ENCODE results near the gene KCNH8.

Gene KCNH8

GRCh38 chr3:19254784-19255338 is 106.6 kb downstream of the KCNH8 start:
- no peak for DNase-seq

GRCh38 chr3:19256313-19256712 is 108.0 kb downstream of the KCNH8 start:
- DNase-seq, result no peak

GRCh38 chr3:19263606-19264005 is 115.3 kb downstream of the KCNH8 start:
- DNase-seq, result no peak

- DNase-seq, result no peak
Observed at GRCh38 chr3:19264424-19264823, 116.1 kb downstream of the KCNH8 start.

GRCh38 chr3:19267040-19267439 is 118.7 kb downstream of the KCNH8 start:
- no peak for DNase-seq

DNA sequence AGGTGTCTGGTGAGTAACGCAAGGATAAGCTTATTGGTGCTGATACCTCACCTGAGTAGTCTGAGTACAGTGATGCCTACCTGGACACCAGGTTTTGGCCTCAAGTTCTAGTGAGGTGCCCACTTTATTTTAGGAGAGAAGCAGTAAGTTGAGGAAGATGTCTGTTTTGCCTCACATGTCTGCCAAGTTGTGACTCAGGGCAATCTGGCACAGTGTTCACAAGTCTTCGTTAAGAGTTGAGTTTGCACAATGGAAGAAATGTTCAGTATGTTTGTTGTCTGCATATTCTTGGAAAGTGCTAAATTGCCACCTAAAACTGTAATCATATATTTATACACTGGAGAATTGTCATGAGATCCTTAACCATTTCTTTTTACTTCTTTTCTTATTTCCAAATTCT is 122.2 kb downstream of the KCNH8 start:
- no peak for DNase-seq

DNA sequence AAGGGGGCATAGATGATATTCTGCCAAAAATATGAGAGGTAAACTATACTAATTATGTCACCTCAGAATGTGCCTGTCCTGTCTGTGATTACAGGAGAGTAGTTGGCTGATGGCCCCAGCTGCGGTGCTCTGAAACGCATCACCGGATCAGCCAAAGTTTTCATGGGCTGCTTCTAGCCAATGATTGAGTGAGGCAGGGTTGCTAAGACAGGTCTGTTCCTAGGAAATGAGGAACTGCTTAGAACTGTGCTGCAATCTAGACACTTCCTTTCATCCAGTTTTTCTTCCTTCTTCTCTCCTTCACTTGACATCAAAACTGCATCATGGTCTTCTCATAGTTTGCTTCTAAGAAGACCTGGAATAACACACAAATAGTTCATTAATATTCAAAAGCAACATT is 124.0 kb downstream of the KCNH8 start:
- no peak for DNase-seq

- DNase-seq, result no peak
Observed at GRCh38 chr3:19273091-19273490, 124.8 kb downstream of the KCNH8 start.

DNA sequence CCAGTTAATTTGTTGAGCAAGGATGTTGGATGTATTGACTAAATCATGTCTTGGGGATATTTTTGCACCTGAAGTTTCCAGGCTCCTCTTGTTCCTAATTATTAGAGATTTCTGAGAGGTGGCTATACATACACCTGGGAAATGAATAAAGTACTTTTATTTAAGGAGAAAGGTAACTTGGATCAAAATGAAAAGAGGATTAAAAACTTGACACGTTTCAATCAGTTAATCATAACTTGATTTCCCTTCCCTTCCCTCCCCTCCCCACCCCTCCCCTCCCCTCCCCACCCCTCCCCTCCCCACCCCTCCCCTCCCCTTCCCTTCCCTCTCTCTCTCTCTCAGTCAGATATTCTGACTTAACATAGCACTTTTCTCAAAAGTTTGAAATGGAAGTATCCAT is 126.3 kb downstream of the KCNH8 start:
- no peak for DNase-seq

GRCh38 chr3:19284974-19285373 is 136.7 kb downstream of the KCNH8 start:
- no peak for DNase-seq

- DNase-seq, result no peak
Observed at GRCh38 chr3:19293295-19293694, 145.0 kb downstream of the KCNH8 start.

DNA sequence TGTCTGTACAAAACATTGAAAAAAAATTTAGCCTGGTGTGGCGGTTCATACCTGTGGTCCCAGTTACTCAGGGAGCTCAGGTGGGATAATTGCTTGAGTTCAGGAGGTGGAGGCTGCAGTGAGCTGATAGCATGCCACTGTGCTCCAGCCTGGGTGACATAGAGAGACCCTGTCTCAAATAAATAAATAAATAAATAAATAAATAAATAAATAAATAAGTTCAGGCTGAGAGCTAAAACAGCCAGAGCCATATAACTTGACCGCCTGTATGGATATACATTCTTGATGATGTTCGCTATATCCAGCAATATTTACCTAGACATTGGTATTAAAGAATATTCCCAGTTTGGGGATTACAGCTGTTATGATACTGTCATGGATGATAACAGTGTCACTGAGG is 146.9 kb downstream of the KCNH8 start:
- DNase-seq, result no peak

GRCh38 chr3:19331931-19332330 is 183.6 kb downstream of the KCNH8 start:
- DNase-seq, result no peak

GRCh38 chr3:19334120-19334519 is 185.8 kb downstream of the KCNH8 start:
- DNase-seq, result no peak

GRCh38 chr3:19338769-19339168 is 190.5 kb downstream of the KCNH8 start:
- no peak for DNase-seq

GRCh38 chr3:19342389-19342788 is 194.1 kb downstream of the KCNH8 start:
- DNase-seq, result no peak

- DNase-seq, result no peak
Observed at GRCh38 chr3:19346759-19347158, 198.4 kb downstream of the KCNH8 start.

DNA sequence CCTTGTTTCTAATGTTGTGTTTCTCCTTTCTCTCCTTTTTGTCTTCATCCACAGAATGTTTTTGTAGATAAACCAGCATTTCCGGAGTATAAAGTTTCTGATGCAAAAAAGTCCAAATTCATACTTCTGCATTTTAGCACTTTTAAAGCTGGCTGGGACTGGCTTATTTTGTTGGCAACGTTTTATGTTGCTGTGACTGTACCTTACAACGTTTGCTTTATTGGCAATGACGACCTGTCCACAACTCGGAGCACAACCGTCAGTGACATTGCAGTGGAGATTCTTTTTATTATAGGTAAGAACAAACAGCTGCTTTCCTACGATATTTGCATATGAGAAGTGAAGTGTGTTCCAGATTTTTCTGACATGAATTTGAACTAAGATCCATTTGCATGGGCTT is 199.4 kb downstream of the KCNH8 start:
- DNase-seq, result no peak

DNA sequence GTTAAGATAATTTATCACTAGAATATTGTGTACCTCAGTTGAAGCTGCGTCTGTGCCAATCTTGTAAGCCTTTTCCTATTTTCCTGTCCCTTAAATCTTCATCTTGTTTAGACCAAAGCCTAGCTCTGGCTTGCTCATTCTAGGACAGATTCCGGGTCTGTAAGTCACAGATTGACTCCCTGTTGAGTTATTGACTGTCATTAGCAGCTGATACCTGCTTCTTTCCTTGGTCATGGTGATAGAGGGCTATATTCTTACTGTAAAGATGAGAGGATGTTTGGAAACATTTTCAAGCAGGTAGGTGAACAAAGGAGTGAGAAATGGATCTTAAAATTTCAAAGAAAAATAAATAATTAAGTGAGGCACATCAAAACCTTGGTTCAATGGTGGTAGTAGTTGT is 200.2 kb downstream of the KCNH8 start:
- DNase-seq, result no peak

GRCh38 chr3:19348941-19349564 is 200.7 kb downstream of the KCNH8 start:
- no peak for DNase-seq

- DNase-seq, result no peak
Observed at GRCh38 chr3:19357947-19358346, 209.6 kb downstream of the KCNH8 start.

- no peak for DNase-seq
Observed at GRCh38 chr3:19363071-19363470, 214.8 kb downstream of the KCNH8 start.

DNA sequence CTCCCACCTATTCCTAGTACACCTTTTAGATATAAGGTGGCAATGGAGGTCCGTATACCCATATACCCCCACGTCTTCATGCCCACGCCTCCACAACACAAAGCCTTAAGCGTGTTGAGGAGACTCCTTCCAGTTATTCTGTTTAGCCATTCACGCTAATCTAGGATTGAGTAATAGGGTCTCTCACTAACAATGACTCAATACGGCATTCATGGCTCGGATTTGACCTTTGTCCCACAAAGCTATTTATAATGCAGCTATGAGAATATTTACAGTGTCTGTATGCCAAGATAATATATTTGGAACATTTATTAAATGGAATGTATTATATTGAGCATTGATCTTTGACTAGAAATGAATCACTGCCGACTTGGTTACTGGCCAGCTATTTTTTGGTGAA is 215.8 kb downstream of the KCNH8 start:
- no peak for DNase-seq

- DNase-seq, result no peak
Observed at GRCh38 chr3:19365471-19365870, 217.2 kb downstream of the KCNH8 start.

GRCh38 chr3:19384868-19385267 is 236.6 kb downstream of the KCNH8 start:
- DNase-seq, result no peak

Data from right hindlimb (tissue), 1 donor.